HUDEP-2 (cell line): ENCODE measurements around the gene MACROD1.

ENCODE experiments used
- DNase-seq, 76 experiments: peaks; one replicate each; lab custom pipeline; 2025; ENCODE audit not compliant: unreplicated experiment in 76 of 76; lab: John Stamatoyannopoulos, UW

Gene MACROD1

DNA sequence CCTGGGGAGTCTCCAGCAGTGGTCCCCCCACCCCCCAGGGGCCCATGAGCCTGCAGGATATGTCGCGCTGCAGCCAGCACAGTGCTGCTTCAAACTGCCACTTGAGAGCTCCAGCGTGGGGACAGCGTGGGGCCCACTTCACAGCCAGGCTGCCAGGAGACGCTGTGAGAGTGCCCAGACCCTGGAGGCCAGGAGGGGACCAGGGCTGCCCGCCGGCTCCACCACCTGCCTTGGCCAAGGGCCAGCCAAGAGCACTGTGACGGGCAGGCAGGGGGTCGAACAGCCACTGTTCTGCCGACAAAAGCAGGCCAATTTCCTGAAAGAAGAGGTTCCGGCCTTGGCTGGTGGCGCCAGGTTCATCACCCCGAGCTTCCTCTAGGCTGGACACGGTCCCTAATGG lies 70.0 kb downstream of the MACROD1 start:
- no peak for DNase-seq

- DNase-seq, result no peak
These were observed 70.6 kb downstream of the MACROD1 start for GRCh38 chr11:64095273-64095817.

DNA sequence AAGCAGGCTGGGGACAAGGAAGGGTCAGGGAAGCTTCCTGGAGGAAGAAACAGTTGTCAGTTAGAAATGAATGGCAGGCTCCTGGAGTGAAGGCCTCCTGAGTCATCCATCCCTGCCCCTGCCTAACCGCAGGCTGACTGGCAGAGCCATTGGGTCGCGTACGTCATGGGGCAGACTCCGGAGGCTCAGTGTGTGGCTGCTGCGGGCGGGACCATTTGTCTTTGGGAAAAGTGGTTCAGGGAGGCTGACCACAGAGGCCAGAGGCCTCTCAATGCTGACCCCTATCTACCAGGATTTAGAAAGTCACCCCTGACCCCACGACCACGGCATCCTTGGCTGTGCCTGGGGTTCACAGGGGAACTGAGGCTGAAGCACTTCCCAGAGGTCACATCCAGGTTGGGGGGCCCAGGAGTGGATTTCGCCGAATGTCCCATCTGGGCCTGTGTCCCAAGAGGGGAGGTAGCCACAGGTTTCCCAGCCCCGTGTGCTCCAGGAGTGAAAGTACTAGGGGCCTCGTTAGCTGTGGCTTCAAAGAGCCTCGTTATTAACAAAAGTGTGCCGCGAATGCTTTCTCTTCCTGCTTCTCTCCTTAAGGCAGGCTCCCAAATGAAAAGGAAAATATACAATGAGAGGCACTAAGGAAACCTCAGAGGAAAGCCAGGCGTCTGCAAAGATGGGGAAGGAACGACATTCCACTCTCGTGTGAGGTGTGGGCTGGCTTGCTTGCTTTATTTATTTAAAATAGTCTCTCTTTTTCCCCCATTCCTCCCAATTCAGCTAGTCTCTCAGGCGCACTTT lies 71.3 kb downstream of the MACROD1 start:
- DNase-seq, result peak in 24 of 76 experiments; percentile 0 to 46 (median 23)

DNA sequence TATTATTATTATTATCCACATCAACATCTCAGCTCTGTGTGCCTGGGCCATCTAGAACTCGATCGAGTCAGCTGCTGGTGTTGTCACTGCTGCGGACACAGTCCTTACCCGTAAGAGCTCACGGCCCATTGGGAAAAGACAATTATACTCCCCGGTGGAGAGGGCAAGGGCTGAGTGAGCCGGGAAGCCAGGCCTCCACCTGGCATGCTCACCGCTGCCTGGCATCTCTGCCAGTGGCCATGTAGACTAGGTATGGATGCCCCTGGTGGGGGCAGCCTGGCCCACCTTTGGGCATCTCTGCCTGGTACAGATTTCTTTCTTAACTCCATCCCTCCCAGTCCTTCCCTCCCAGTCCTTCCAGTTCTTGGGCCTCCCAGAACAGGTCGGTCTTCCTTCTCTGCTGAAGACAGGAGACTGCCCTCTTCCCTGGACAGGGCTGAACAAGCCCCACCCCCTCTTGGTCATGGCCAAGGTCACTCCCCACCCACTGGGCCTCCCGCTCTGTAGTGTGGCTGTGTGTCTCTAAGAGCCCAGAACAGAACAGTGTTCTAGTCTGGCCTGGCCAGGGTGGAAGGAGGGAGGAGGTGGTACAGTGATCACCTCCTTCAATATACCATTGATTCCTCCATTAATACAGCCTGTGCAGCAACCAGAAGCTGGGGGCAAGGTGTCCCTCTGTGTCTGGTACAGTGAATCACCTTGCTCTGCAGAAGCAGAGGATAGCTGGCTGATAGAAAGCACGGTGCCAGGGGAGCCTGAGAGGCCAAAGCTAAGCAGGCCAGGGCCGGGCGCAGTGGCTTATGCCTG lies 72.5 kb downstream of the MACROD1 start:
- no peak for DNase-seq

DNA sequence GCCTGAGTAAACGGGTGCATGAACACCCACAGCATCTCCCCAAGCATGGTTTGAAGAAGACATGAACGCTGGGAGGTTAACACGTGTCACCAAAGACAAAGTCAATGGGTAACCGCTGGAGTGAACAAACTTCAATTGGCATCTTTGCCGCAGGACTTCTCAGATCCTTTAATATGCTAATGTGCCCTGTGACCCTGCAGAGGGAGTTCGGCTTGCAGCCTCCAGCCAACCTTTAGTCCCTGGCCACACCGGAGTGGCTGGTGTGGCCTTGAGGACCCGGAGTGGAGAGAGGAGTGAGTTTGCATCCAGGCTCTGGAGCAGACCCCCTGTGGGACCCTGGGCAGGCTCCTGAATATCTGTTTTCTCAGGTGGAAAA lies 73.2 kb downstream of the MACROD1 start:
- DNase-seq, result no peak

DNA sequence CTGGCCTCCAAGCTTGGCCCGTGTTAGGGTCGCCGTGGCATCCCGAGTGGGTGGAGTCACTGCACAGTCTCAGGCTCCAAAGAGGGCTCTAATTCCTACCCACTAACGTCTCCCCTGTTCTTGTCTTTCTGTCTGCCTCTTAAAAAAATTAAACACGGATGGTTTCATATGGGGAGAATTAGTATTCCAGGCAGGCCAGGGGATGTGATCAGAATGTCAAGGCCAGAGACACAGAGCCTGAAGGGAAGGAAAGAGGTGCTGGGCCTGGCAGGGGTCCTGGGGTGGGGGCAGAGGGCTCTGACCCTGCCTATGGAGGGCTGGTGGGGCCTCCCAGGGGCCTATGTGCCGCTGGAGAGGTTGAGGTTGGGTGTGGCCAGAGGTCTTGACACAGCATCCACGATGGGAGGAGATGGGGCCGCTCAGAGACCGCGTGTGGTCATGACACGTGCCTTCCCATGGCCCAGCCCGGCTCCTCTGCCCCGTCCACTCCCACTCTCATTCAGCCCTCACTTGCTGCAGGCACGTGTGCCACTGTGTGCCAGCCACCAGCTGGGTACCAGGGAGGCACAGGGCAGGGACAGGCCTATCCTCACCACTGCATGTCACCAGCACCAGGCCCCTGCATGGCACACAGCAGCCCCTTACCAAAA lies 73.7 kb downstream of the MACROD1 start:
- DNase-seq, result peak in 11 of 76 experiments; percentile 5 to 47 (median 19)

- DNase-seq, result no peak
These were observed 75.0 kb downstream of the MACROD1 start for GRCh38 chr11:64090806-64091516.

- no peak for DNase-seq
These were observed 75.8 kb downstream of the MACROD1 start for GRCh38 chr11:64089915-64090805.

GRCh38 chr11:64089493-64089892 lies 76.4 kb downstream of the MACROD1 start:
- no peak for DNase-seq

- no peak for DNase-seq
These were observed 76.9 kb downstream of the MACROD1 start for GRCh38 chr11:64089027-64089360.

DNA sequence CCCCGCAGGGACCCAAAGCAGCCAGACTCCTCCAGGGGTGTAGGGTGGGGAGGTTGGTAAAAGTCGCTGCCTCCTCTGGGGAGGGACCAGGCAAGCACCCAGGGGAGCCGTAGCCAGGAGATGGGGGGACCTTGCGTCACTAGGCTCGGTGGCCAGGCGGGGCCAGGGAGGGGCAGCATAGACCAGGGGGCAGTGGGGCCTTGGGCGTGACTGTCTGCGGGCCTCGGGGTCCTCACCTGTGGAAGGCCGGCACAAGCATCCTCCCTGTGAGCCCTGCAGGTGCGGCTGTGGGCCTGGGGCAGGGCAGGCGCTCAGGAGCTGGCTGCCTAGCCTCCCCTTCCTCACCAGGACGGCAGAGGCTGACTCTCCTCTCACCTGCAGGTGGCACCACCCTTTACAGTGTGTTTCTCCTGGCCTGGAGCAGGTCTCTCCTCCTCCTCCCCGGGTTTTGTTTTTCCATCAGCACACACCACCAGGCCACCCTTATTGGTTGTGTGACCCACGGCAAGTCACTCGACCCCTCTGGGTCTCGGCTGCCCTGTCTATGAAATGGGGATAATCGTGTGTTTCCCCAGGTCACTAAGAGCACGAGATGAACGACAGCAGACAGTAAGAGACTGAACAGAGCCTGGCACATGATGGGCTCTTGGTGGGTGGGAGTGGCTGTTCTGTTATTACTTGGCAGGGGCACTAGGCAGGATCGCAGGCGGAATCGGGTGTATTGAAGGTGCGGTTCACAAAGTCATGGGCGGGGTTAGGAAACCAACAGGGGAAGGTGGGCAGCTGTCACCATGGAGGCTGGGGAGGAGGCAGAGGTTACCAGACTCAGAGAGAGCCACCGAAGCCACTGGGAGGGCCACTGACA lies 77.5 kb downstream of the MACROD1 start:
- DNase-seq, result no peak

- no peak for DNase-seq
These were observed 79.4 kb downstream of the MACROD1 start for GRCh38 chr11:64086258-64087123.

DNA sequence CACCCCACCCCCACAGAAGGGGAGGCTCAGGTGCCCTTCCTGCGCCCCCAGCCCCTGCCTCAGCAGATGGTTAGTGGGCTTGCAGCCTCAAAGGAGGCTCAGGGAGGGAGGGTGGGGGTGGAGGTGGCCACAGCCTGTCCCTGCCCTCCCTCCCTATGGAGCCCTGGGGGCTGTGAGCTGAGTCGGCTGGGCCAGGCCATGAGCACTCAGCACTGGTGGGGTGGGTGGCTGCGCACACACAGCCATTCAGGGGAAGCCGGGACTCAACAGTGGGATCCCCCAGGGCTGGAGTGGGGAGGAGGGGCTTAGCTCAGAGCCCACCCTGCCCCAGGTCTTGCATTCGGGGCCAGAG lies 80.0 kb downstream of the MACROD1 start:
- no peak for DNase-seq

GRCh38 chr11:64084951-64085710 lies 80.8 kb downstream of the MACROD1 start:
- no peak for DNase-seq

- no peak for DNase-seq
These were observed 81.6 kb downstream of the MACROD1 start for GRCh38 chr11:64084146-64084950.

DNA sequence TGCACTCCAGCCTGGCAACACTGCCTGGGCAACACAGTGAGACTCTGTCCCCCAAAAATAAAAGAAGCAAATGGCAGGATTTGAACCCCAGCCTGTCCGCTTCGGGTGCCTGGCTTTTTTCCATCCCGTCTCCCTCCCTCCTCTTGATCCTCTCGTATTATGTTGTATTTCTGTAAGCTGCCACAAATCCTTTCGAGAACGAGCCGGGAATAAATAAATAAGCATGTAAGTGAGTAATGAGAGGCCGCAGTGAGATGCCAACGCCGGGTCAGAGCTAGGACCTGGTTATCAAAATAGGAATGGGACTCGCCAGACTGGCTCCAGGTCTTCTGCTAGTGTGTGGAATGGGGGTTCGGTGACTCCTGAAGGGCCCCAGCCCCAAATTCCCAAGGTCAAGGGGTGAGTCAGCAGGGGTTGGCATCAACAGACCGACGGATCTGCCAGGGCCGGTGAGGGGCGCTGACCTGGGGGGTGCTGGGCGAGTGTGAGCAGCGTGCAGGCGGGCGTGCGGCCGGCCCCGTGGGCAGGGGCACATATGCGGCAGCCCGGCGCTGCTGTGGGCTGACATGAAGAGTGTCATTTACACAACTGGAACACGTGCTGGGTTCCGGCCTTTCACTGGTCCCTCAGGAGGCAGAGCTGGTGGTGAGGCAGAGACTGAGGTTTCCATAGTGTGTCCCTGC lies 82.4 kb downstream of the MACROD1 start:
- no peak for DNase-seq
